HG03135 (cell line): Measurements from ENCODE around the gene FREY1.

Experiments
- ATAC-seq: cut with Tn5 transposase; IDR thresholded peaks from one replicate; pipeline ENCODE4 v1.9.1; 2021; ENCODE audit warnings: mild to moderate bottlenecking, moderate library complexity; ENCODE audit not compliant: unreplicated experiment

FREY1 gene

DNA sequence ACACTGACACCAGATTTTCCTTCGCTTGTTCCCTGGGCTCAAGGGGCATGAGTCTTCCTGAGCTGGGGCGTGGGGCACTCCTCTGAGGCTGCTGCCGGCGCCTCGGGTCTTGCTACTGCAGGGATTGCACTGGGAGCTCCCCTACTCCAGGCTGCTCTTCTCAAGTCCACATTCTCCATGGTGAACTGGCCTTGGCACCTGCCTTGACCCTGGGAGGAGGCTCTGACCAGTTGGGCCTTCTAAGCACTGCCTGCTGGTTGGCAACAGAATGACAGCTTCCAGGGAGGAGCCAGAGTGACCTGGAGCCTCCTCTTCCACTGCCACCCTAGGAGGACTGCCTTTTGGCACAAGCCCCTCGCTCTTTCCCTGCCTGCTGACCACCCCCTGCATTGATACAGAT is 9.5 kb downstream of the FREY1 start:
- ATAC-seq = no peak

DNA sequence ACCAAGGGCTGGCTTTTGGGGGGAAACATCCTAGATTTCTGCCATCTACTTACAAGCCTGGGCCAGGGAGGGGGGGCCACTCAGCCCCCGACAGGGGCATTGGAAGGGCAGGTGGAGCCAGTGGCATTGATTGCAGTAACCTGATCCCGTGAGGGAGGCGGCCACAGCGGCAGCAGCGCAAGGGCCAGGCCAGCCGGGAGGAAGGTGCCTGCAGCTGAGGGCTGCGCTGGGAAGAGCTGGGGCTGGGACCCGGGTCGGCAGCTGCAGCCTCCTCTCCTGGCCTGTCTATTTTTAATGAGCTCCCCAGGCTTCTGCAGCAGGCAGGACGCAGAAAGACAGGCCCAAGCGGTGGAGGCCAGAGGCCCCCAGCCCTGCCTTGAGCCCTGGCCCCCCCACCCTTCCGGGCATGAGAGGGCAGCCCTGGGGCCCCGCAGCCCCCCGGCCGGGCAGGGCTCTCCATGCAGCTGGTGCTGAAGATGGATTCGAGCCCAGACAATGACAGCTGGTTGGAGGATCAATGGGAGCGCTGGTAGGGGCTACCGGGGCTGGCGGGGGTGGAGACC is 10.6 kb downstream of the FREY1 start:
- ATAC-seq = no peak

GRCh38 chr11:45895553-45896259 is 11.4 kb downstream of the FREY1 start:
- ATAC-seq = no peak

DNA sequence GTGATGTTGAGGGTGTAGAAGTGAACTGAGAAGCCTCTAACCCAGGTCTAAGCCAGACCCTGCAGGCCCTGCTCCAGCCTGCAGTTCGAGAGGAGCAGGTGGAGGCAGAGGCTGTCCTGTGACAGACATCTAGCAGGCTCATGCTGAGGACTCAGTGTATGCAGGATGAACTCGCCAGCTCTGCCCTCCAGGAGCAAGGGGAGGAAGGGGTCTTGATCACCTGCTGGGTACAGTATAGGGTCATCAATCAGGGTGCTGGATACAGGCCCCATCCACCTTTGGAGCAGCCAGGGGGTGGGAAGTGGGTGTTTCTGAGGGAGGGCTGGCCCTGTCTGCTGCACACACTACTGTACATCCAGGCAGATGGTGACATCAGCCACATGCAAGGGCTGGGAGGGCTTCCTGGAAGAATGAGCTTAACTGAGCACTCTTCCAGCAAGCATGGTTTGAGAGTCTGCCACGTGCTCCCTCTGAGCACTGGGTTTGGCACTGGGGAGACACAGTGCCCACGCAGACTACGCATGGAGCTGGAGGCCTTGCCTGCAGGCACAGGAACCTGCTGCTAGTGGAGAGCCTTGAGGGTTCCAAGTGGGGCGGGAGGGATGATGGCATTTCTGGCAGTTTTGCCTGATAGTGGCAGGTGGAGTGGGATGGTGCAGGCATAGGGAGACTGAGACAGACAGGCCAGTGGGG is 12.4 kb downstream of the FREY1 start:
- no peak for ATAC-seq

GRCh38 chr11:45892856-45893255 is 14.2 kb downstream of the FREY1 start:
- ATAC-seq = no peak

DNA sequence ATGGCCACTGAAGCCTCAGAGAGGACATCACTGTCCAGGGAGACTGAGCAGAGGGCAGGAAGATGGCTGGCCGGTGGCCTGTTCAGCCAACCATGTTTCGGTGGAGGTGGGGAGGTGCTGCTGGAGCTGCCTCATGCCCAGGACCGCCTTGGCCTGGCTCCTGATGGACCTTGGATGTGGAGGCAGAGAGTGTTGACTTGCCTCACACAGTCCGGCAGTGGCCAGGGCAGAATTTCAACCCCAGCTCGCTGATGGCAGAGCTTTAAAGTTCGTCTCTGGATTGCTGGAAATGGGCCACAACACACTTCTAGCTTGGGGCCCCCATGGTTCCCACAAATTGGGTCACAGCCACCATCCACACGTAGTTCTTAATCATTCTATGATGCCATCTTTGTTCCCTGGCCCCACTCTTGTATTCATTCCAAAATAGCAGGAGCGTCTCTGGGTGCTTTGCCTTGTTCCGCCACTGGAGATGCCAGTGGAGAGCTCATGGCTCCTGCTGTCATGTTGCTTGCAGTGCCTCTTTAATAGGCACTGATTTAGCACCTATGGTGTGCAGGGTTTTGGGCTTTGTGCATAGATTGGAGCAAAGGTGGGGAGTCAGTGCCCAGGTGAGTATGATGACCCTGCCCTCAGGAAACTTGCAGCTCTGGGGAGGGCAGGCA is 16.1 kb downstream of the FREY1 start:
- no peak for ATAC-seq

DNA sequence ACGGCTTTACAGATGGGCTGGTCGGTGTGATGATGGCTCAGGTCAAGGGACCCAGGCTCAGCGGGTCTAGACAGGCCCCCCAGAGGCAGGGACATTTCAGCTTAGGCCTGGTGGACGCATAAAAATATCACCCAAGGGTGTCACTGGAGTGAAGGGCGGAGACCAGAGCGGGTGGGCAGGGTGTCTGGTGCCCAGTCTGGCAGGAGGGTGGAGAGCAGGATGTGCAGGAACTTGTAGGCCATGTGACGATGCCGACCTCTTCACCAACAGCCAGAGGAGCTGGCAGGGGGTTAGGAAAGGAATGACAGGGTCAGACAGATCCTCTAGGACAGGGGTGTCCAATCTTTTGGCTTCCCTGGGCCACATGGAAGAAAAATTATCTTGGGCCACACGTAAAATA is 17.1 kb downstream of the FREY1 start:
- ATAC-seq = no peak

DNA sequence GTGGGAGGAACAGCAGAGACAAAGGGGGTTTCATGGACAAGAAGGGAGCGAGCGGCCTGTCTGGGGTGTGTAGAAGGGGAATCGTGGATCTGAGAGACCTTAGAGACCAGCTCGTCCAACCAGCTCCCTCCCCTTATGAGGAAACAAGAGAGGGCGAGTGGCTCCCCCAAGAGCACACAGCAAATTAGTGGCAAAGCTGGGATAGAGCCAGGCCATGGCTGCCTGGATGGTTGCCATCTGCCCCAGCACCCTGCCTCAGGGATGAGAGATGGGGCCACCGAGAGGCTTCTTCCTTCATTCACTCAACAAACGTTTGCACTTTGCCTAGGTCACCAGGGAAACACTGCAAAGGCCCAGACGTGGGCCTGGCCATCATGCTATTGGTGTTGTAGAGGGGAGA is 17.5 kb downstream of the FREY1 start:
- no peak for ATAC-seq

GRCh38 chr11:45887587-45887986 is 19.5 kb downstream of the FREY1 start:
- no peak for ATAC-seq

DNA sequence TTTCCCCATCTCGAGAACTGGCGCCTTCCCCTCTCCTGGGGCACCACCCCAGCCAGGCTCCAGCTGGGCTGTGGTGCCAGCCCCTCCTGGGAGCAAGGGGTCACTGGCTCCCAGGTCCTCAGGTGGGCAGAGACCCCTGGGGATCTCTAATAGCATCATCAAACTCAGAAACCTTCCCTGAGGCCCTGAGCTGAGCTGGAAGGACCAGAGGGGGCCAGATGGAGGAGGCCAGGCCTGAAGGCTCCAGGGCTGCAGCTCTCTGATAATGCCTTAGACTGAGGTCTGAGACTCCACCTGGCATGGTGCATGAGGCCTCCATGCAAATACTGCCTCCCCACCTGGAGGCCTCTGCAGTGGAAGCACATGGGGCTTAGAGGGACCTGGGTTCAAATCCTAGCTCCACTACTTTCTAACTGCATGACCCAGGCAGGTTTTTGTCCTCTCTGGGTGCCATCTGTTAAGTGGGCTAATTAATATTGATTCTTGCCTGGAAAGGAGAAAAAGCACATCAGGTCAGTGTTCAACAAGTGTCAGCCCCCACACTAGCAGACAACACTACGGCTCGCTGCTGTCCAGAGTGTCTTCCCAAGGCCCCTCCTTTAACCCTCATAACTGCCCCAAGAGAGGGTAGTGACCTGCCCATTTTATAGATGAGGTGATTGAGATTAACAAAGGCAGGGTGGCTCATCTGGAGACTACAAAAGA is 20.1 kb downstream of the FREY1 start:
- ATAC-seq = no peak

- no peak for ATAC-seq
Observed at GRCh38 chr11:45885921-45886721, 20.9 kb downstream of the FREY1 start.

GRCh38 chr11:45885274-45885920 is 21.7 kb downstream of the FREY1 start, which contains the start of gene MAPK8IP1:
MAPK8IP1 (plus strand) TSS chr11:45885651; CDS start chr11:45885821, 170 bp downstream.
- peak; percentile 69 for ATAC-seq

- ATAC-seq = no peak
Observed at GRCh38 chr11:45884596-45885185, 22.4 kb downstream of the FREY1 start.

DNA sequence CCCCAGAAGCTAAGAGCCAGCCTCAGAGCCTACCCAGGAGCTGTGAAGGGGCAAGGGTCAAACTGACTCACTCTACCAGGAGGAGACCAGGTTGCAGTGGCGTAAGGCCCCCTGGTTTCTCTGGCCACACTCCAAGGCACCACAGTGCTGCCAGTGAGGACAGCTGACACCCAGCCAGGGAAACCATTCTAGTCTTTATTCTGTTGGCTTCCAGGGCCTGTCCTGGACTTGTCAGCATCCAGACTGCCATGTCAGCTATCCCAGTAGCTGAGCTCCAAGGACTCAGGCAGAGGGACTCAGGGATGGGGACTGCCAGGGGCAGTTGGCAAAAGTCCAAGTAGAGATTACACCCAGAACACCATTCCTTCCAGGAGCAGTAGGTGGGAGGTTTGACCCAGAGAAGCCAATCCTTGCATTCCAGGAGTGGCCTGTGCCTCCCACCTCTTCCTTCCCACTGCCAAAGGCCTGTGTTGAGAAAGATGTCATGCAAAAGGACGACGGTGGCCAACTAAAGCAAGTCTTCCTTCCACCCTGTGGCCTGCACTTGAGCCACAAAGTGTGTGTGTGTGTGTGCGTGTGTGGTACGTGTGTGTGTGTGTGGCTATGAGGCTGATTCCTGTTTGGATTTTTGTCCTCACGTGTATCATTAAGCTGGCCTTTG is 25.2 kb downstream of the FREY1 start:
- no peak for ATAC-seq

GRCh38 chr11:45880772-45881570 is 26.1 kb downstream of the FREY1 start:
- no peak for ATAC-seq

DNA sequence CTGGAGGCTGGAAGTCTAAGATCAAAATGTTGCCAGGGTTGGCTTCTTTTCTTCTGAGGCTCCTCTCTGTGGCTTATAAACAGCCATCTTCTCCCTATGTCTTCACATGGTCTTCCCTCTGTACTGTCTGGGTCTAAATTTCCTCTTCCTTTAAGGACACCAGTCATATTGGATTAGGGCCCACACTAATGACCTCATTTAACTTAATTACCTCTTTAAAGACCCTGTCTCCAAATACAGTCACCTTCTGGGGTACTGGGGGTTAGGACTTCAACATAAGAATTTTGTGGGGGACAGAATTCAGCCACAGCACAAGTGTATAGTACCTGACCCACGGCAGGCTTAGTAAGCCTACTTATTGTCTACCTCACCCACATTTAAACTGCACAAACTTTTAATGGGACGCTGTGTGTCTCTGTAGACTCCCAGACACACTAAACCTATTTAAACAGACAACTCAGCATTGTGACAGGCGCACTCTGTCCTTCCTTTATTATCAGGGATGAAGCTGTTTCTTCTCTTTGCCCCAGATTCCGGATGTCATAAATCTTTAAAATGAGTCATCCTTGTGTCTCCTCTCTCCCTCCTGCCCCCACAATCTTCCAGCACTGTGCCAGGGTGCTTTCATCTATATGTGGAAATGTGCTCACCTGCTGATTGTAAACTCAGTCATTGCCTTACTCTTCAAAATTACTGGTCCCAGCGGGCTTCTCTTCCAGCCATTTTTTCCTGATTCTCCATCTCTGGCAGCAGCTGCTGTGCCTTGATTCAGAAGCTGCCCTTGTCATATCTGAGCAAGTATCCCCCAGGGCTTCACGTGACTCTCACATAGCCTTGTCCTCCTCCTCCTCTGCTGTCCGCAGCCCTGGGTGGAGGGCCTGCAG is 27.0 kb downstream of the FREY1 start:
- ATAC-seq = no peak

GRCh38 chr11:45877845-45878244 is 29.2 kb downstream of the FREY1 start:
- ATAC-seq = no peak
